Right lobe of liver (tissue), 6 donors: ENCODE results near the gene LCLAT1. TPM values are rescaled to one million over a fixed set of nuclear protein-coding genes. Genes with fewer than 3 reads are reported as not detected.

Experiments
- ATAC-seq, 4 donors: fragments of 200-7000 bp; cut with Tn5 transposase; one replicate each; pipeline ENCODE4 v1.9.1; 2020; ENCODE audit warnings: mild to moderate bottlenecking in 4 of 4, moderate library complexity in 4 of 4
- DNase-seq, 3 donors: peaks; one replicate each; pipeline ENCODE4 v3.0.0-alpha.2; 2020
- H3K27ac ChIP-seq, 3 donors: fragments of 200-600 bp; one replicate each; pipeline ENCODE4 v1.8.0; 2022
- H3K27me3 ChIP-seq, 2 donors: fragments of 200-600 bp; one replicate each; pipeline ENCODE4 v1.8.0; 2022
- H3K36me3 ChIP-seq, 4 donors: fragments of 200-600 bp; sonication (generic) in 1 of 4; one replicate each; pipeline versions ENCODE4 v1.5.1 to v1.8.0; 2017 to 2022; ENCODE audit warnings: control low read depth in 1 of 4
- H3K4me1 ChIP-seq, 4 donors: fragments of 200-600 bp; sonication (generic) in 1 of 4; one replicate each; pipeline versions ENCODE4 v1.5.1 to v1.8.0; 2017 to 2022; ENCODE audit warnings: control low read depth in 1 of 4
- H3K4me3 ChIP-seq, 3 donors: fragments of 200-600 bp; one replicate each; pipeline ENCODE4 v1.8.0; 2022
- H3K9me3 ChIP-seq, 4 donors: fragments of 200-600 bp; sonication (generic) in 1 of 4; one replicate each; pipeline versions ENCODE4 v1.5.1 to v1.8.0; 2017 to 2022; ENCODE audit warnings: control low read depth in 1 of 4
- CTCF ChIP-seq, 4 donors: fragments of 200-600 bp in 3 of 4; fragments of 450-650 bp in 1 of 4; IDR thresholded peaks; one replicate each; pipeline versions ENCODE4 v1.5.1 to v1.8.0; 2016 to 2022; ENCODE audit warnings: antibody characterized with exemption in 4 of 4, mild to moderate bottlenecking in 2 of 4
- POLR2A ChIP-seq: fragments of 450-650 bp; IDR thresholded peaks from one replicate; pipeline ENCODE4 v1.6.1; 2017; ENCODE audit warnings: antibody characterized with exemption, mild to moderate bottlenecking
- WGBS: methylation state at CpG from one replicate; pipeline ENCODE4 v1.1.6; 2018; ENCODE audit warnings: low coverage, low lambda C conversion rate; ENCODE audit not compliant: insufficient coverage; ENCODE audit errors: missing lambda C conversion rate; 5-methylcytosine and 5-hydroxymethylcytosine counted together
- intact Hi-C, 2 donors: fragments of 100-400 bp; cut with DNase I; formaldehyde crosslinking; loops; one replicate each; pipeline versions ENCODE4 v1.11.2 to v1.14.1; 2022
- total RNA-seq, 6 experiments: library from RNA; depleted of rRNA in 2 of 6; stranded (reverse); fragments of >200 nt in 2 of 6; fragmentation: NEBNext Ultra II Directional in 3 of 6; extraction: Animal tissue kit (Norgen Biotek cat#: 25700) in 3 of 6; gene quantifications; one replicate each; pipeline versions ENCODE4 v1.1.0 to v1.2.4, GENCODE V29; 2016 to 2023
- donor health status: DM: no; HTN: yes; CAD: no.
- donor health status: DM: no; HTN: no; CAD: no.
- donor health status: DM: no; HTN: no; CAD: no.
- donor health status: DM: no; HTN: yes; CAD: no.
- donor health status: DM: no; HTN: yes; CAD: no.

The LCLAT1 gene
- total RNA-seq, 6 experiments from 2014 or later, result 11.1 to 14.0 (median 12.0) TPM

GRCh38 chr2:30514848-30515435 is 67.9 kb downstream of the LCLAT1 start:
- H3K27me3 ChIP-seq, result no peaks in the 10 kb centered on the region
- intact Hi-C loops, result no loop called here
- no peaks in the 10 kb centered on the region for H3K4me1 ChIP-seq
- 79% methylated on average over 4 of the region's 4 CpGs for WGBS
- no peaks in the 10 kb centered on the region for H3K9me3 ChIP-seq
- no peak overlapping the region for H3K4me3 ChIP-seq
- DNase-seq (no peak), ATAC-seq (no peak)
- H3K27ac ChIP-seq, result no peak overlapping the region
- no peak for TF ChIP-seq CTCF (IDR thresholded peaks at IDR 0.05)
- no peak for TF ChIP-seq POLR2A
- H3K36me3 ChIP-seq, result no peaks in the 10 kb centered on the region

GRCh38 chr2:30516166-30516565 is 69.1 kb downstream of the LCLAT1 start:
- no peaks in the 10 kb centered on the region for H3K4me1 ChIP-seq
- ATAC-seq, result no peak
- no peak overlapping the region for H3K27ac ChIP-seq
- DNase-seq, result no peak
- H3K9me3 ChIP-seq, result no peaks in the 10 kb centered on the region
- no peak for TF ChIP-seq CTCF (IDR thresholded peaks at IDR 0.05)
- TF ChIP-seq POLR2A, result no peak
- H3K4me3 ChIP-seq, result no peak overlapping the region
- WGBS, result 77% methylated on average over 5 of the region's 18 CpGs
- no peaks in the 10 kb centered on the region for H3K36me3 ChIP-seq
- intact Hi-C loops, result no loop called here
- no peaks in the 10 kb centered on the region for H3K27me3 ChIP-seq

- no peak for ATAC-seq
- Histone ChIP-seq H3K27me3 (no peaks in the 10 kb centered on the region), H3K27ac (no peak overlapping the region), H3K36me3 (no peaks in the 10 kb centered on the region), H3K4me1 (no peaks in the 10 kb centered on the region), H3K9me3 (no peaks in the 10 kb centered on the region), H3K4me3 (no peak overlapping the region)
- 96% methylated on average over 13 of the region's 16 CpGs for WGBS
- intact Hi-C loops, result no loop called here
- TF ChIP-seq CTCF (IDR thresholded peaks at IDR 0.05), result no peak
- no peak for TF ChIP-seq POLR2A
- DNase-seq, result no peak
These were observed 72.8 kb downstream of the LCLAT1 start for GRCh38 chr2:30519796-30520195.

GRCh38 chr2:30522421-30522820 is 75.4 kb downstream of the LCLAT1 start:
- ATAC-seq (no peak), DNase-seq (no peak)
- Histone ChIP-seq H3K36me3 (no peaks in the 10 kb centered on the region), H3K4me1 (no peaks in the 10 kb centered on the region), H3K9me3 (no peaks in the 10 kb centered on the region), H3K27ac (no peak overlapping the region), H3K27me3 (no peaks in the 10 kb centered on the region), H3K4me3 (no peak overlapping the region)
- no peak for TF ChIP-seq CTCF (IDR thresholded peaks at IDR 0.05)
- no peak for TF ChIP-seq POLR2A
- 90% methylated on average over 2 of the region's 2 CpGs for WGBS
- intact Hi-C loops, result no loop called here

GRCh38 chr2:30527411-30527810 is 80.4 kb downstream of the LCLAT1 start:
- Histone ChIP-seq H3K27me3 (no peaks in the 10 kb centered on the region), H3K4me3 (no peak overlapping the region), H3K27ac (no peak overlapping the region), H3K4me1 (no peaks in the 10 kb centered on the region), H3K9me3 (no peaks in the 10 kb centered on the region), H3K36me3 (no peaks in the 10 kb centered on the region)
- no peak for TF ChIP-seq POLR2A
- TF ChIP-seq CTCF (IDR thresholded peaks at IDR 0.05), result no peak
- 80% methylated on average over 2 of the region's 2 CpGs for WGBS
- no peak for DNase-seq
- intact Hi-C loops, result no loop called here
- peak in 1 of 4 donors; percentile 22 for ATAC-seq
